ENCODE measurements around the gene TMSB10.

The TMSB10 gene

DNA sequence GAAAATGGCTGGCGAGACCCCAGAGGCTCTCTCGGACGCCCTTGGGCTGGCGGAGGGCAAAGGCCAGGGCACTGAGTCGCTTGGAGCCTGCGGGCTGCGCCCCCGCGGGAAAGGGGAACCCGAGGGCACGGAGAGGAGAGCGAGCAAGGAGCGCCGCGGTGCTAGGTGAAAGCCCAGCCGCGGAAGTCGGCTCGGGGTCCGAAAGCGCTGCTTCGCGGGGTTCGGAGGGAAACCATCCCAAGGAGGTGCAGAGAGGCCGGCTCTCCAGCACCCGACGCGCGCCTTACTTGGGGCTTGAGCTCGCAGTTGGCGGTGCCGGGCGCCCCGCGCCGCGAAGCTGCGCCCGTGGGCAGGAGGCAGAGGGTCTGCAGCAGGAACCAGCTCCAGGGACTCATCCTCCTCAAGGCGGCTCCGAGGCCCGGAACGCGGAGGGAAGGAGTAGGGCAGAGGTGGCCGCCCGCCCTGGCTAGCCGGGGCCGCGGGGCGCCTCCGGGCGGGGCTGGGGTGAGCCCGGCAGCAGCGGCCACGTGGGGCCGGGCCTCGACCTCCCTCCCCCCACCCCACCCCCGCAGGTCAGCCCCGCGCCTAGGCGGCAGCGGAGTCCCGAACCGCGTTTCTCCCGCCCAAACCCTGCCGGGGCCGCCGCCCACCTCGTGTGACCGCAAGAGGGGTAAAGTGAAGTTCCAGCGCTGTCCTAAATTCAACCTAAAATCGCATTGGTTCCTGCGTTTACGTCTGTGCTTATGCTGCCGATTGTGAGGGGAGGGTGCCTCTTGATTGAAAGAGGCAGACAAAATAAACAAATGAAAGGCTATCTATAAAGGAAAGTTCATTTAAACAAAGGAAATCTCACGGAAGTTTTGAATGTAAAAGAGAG is 24.6 kb upstream of the TMSB10 start, which contains the start of gene TRABD2A:
Gene TRABD2A, minus strand, starts transcription at position 440 of the 877 bp plus-strand sequence. Its CDS starts 45 bp downstream, at position 395.
- peak; percentile 44 for DNase-seq

DNA sequence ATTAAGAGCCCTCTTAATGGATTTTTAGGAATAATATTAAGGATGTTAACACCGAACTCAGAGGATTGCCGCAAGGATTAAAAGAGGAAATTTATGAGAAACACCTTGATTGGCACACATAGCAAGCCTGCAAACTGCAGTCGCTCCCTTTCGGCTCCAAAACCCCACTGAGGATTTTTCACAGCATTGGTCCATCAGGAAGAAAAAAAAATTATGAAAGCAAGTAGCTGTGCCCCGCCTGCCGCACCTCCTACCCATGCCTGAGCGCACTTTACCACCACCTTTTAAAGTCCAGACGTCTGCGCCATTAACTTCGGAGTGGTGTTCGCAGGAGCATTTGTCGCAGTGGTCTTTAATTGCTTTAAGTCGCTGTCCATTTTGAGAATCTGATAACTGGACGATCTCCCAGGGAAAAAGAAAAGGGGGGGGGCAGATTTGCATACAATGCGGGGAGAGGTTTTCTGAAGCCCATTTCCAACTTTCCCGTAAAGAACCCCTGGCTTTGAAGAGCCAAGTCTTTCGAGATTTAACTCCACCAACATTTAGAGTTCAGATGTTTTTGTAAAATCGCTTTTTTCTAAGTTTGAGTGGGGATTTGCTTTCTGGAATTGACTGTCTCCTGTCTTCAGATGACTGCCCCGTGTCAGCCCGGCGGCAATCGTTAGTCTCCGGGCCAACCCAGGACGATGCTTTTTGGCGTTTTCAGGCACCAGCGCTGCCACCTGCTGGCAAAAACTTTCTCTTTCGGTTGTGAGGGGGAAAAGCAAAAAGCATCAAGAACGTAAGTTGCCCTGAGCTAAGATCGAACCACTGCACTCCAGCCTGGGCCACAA is 23.7 kb upstream of the TMSB10 start:
- DNase-seq = peak; percentile 86

DNA sequence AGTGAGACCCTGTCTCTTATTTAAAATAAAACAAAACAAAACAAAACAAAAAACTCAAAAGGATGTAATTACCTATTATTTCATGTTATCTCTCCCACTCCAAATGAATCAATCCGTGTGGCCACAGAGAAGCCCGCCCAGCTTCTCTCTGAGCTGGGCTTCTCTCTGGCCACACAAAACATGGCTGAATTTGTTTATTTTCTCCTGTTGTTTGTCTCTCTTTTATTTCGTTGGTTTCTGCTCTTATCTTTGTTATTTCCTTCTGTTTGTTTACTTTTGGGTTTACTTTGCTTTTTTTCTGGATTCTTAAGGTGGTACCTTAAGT is 23.1 kb upstream of the TMSB10 start:
- DNase-seq = no peak

DNA sequence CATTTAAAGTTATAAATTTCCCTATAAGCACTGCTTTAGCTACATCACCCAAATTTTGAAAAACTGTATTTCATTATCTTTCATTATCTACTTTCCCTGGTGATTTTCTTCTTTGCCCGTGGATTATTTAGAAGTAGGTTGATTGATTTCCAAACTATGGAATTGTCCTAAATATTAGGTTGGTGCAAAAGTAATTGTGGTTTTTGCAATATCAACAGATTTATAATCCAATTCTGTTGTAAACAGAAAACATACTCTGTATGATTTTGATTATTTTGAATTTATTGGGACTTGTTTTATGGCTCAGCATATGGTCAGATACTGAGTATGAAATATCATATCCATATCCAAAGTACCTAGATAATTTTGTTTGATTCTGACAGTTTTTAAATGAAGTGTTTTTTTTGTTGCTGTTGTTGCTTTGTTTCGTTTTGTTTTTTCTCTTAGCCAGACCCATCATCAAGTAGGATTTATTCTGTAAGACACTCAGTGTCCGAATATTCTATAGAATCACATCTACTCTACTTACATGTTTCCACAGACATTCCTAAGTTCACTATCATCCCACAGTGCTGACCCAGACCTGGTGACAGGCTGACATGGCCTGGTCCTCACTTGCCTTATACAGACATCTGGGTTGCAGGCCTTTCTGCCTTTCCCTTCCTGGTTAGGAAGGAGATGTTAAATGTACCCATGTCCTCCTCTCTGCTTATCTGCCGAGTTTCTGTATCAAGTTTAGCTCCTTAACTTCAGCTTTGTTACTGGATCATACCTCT is 22.5 kb upstream of the TMSB10 start:
- no peak for DNase-seq

DNA sequence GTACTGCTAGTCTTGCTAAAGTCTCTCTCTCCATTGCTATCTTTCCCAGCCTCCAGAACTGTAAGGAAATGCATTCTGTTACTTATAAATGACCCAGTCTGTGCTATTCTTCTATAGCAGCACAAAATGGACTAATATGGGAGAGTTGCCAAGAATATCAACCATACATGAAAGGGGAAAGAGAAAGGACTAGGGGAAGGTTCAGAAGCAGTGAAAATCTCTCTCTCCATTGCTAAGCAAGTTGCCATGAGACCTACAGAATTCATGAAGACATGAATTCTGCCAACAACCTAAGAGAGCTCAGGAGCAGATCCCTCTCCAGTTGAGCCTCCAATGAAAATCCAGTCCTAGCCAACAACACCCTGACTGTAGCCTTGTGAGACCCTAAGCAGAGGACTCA is 21.0 kb upstream of the TMSB10 start:
- DNase-seq = no peak

DNA sequence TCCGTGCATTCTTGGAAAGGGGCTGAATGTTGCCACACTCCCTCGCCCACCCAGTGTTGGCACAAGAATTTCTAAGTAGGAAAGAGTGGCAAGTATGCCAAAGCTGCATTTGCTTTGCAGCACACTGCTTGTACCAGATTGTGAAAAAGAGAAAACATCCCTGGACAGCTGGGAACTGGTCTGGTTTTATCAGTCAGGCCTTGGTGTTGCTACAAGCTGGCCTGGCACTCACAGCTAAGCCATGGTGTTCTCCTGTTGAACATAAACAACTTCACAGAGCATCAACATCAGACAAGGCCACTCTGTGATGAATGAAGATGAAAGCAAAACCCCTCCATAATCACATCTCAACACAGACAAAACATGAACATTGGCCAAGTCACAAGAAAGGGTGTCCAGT is 20.3 kb upstream of the TMSB10 start:
- no peak for DNase-seq

DNA sequence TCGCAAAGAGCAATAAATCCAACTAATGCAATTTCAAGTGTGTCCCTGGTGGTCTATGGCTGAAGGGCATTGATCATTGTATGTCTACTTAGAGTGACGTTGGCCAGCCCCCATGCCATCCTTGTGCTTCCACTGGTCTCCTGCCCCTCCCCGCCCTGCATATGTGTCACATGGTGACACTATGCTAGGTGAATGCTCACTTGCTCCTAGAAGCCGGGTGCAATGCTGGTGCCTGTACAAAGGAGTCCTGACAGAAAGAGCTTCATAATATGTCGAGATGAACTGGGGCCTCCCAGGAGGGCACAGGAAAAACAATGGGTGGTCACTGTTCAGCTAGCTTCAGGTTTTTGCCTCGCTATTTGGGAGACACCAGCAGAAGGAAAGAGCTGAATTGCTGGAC is 18.7 kb upstream of the TMSB10 start:
- DNase-seq = no peak

DNA sequence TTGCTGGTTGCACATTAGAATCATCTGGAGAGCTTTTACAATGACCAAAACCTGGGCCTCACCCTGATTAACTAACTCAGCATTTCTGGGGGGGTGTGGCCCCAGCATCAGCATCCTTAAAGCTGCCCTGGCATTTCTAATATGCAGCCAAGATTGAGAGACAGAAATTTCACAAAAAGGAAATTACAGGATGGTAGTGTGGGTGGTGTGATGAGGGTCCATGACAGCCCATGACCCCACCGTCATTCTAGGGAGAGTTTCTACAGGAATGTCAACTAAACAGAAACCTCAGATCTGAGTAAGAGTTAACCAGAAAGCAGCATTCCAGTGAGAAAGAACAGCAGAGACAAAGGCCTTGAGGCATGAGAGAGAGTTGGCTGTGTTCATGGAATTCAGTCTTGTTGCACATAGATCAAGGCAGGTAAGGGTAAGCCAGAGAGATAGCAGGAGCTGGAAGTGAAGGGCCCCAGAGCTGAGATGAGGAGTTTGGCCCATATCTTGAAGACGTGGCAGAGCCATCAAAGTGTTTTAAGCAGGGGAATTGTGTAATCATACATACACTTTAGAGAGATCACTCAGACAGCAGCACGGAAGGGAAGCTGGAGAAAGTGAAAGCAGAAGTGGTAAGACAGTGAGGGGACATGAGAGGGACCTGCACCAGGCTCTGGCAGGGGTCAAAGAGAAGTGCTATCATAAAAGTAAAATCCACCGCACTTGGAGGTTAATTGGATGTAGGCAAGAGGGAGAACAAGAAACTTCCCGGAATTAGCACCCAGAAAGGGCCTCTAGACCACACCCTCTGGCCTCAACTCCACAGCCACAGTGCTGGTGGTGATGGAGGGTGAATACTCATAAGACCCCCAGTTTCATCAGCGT is 16.8 kb upstream of the TMSB10 start:
- peak; percentile 37 for DNase-seq

DNA sequence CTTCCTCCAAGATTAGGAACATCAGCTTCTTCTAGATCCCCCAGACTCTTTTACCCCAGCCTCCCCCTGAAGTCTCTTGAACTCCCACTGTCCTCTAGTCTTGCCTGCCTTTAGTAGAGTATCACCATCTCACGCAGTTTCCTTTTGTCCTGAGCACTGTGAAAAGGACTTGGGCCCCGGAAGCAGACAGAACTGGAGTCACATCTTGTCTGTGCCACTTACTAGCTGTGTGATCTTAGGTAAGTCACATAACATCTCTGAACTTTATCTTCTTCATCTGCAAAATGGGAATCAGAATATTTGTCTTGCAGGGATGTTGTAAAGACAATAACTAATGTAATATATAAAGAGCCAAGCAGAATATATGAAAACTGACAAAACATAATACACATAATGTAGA is 16.1 kb upstream of the TMSB10 start:
- DNase-seq = no peak

DNA sequence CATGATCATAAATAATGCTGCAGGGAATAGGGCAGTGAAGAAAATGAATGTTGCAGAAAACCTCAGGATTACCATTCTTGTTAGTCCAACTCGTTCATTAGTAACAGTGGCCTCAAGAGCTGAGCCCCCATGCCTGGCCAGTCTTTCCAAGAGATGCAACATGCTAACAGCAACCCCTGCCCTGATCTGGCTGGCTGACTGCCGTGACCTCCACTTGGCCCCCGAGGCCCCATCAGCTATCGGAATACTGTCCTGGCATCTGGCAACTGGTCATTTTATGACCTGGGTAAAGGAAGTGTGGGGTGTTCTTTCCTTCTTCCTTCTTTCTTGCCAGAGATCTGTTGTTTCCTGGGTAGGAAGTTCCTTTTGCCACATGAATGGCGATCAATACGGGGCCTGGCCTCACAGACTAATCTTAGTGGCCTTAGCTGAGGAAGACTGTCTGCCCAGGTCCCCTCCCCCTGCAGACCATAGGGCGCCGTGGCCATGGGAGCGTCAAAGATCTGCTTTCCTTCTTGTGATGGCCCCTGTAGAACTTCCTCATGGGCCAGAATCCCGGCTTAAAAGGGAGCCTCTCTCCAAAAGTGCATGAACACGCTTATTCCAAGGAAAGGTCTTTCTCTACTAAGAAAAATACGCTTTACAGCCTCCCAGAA is 14.0 kb upstream of the TMSB10 start:
- DNase-seq = no peak

DNA sequence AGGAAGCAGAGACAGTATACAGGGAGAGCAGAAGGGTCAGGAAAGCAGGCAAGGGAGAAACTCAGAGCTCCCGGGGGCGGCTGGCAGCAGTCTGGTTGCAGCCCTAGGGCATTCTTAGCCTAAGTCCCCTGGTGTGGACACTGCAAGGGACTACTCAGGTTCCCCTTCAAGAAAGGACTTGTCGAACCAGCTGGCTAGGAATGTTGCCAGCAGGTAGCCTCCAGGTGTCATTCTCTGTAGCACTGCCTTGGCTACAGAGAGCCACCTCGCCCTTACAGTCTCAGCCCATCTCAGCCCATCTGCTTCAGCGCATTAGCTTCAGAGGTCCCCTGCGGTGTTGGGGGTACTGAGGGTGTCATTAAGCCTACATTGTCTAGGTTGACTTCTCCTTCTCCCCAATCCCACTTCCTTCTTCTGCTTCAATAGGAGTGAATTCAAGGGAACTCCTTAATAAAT is 11.3 kb upstream of the TMSB10 start:
- no peak for DNase-seq

DNA sequence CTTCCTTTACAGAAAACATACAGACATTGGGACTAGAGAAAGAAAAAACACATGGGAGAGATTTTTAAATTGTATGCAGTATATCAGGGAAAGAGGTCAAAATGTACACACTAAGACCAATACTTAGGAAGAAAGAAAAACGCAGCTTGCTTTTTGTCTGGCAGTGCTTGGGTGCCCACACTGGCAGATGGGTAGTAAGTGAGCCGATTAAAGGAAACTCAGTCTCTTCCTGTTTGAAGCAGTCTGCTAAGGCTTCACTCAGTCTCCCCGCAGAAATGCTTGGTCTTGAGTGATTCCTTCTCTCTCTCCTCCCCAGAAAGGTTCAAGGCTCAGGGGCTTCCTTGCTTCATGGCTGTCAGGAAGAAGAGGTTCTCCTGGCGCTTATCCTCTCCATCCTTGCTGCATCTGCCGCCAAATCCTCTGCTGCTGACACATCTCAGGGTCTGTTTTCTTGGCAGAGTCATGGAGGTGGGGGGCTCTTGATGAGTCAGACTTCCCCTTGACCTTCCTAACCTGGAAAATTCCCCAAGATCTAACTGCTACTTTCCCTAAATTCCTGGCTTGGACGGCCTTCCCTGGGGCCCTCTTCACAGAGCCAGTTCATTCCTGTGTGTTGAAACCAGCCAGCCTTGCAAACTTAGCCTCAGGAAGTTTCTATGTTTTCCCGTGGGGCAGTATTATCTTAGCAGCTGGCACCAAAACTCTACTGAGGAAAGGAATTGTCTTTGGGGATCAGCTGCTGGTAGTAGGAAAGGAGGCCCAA is 10.5 kb upstream of the TMSB10 start:
- no peak for DNase-seq

DNA sequence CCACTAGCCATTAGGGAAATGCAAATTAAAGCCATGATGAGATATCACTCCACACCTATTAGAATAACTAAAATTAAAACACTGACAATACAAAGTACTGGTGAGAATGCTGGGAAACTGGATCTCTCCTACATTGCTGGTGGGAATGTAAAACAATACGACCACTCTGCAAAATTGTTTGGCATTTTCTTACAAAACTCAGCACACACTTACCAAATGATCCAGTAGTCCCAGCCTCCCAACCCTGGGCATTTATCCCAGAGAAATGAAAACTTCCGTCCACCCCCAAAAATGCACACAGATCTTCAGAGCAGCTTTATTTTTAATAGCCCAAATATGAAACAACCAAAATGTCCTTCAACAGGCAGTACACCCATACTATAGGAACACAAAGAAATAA is 8.9 kb upstream of the TMSB10 start:
- DNase-seq = no peak

DNA sequence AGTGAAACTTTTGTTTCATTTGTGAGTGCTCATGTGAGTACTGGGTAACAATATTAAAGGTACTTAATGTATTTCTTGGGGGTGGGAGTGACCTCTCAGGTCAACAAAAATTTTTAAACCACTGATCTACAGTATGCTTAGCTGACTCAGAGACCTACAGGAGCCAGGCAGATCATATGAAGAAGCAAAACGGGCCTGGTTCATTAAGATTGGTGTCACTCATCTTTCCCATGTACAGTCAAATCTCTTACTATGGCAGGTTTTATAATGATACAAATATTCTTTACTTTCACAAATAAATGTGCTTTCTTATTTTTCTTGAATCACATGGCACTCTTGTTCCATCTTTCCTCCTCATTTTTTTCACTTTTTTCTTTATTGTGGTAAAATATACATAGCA is 7.7 kb upstream of the TMSB10 start:
- DNase-seq = no peak

DNA sequence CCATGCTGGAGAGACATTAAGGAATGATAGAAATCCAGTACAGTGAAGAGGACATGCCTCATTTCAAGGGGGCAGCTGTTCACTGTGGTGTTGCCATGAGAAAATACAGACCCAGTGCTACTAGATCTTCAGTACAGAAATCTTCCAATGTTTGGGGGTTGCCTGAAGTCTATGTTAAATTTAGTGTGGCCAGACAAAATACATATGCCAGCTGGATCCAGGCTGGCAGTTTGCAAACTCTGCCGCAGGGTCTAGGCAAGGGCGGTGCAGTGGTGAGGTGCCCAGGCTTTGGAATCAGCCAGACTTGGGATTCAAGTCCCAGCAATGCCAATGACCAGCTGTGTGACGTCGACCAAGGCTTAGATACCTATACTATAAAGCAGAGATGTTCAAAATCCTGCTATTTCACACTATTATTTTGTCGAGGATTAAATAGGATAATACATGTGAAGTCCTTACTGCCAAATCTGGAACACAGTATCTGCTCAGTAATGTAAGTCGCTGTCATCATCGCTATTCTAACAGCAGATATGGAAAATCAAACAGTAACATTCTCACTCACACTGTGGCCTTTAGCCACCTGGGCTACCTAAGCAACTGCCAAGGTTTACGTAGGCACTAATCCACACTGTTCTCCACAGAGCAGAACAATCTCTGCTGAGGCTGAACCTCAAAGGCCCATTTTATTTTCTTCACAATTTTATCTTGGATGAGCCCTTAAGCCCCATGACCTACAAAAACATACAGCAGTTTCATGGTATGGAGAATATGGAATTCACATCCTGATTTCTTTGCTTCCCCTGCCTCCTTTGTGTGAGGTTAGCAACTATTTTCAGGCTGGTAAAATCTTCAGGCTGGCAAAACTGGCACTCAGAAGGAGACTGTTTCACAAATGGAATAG is 5.9 kb upstream of the TMSB10 start:
- DNase-seq = no peak

DNA sequence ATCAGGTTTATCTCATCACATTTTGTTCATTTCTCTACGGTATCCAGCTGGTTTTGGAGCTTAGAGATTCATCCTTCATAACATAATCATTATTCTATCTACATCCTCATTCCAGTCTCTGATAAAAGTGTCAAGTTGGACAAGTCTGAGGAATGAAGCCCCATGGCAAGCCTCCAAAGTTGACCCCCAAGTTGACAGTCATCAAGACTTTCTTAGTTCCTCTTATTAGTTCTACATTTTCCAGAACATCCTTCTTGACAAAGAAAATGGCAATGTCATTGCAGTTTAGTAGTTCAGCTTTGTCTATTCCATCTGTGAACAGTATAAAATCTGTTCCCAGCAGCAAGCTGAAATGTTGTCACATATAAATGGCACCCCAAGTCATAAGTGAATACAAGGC is 4.5 kb upstream of the TMSB10 start:
- no peak for DNase-seq

DNA sequence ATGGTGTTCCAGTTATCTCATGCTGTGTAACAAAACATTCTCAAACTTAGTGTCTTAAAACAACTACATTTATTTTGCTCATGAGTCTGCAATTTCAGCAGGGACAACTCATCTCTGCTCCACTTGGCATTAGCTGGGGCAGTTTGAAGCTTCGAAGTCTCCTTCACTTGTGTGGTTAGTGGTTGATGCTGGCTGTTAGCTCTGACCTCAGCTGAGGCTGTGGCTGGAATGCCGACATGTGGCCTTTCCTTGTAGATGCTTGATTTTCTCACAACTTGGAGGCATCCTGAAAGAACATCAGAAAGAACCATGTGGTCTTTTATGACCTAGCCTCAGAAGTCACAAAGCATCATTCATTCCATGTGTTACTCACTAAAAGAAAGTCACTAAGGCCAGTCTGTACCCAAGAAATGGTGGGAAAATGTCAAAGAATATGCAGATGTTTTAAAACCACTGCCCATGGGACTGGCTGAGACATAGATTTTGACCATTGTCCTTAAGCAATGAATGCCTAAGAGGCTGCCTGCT is 3.8 kb upstream of the TMSB10 start:
- no peak for DNase-seq

DNA sequence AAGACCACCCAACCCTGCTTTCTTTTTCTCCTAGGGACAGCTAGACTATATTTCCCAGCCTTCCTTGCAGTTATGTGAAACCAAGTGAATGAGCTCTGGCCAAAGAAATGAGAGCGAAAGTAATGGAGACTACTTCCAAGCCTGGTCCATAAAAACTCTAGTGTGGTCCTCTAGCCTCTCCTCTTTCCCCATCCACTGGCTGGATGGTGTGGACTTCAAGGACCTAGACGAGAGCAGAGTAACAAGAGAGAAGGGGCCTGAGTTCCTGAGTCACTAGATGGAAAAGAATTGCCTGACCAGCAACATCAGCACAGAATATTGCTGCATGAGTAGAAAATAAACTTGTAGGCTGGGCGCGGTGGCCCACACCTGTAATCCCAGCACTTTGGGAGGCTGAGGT is 2.9 kb upstream of the TMSB10 start:
- DNase-seq = no peak

DNA sequence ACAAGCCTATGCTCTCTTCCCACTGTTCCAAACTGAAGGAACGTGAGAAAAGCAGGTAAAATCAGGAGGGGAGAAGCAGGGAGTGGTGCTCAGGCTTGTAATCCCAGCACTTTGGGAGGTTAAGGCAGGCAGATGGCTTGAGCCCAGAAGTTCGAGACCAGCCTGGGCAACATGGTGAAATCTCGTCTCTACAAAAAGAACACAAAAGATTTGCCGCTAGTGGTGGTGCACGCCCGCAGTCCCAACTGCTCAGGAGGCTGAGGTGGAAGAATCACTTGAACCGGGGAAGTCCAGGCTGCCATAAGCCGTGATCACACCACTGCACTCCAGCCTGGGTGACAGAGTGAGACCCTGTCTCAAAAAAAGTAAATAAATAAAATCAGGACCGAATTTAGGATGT is 1.3 kb upstream of the TMSB10 start:
- no peak for DNase-seq
